Cardiac muscle cell (in vitro differentiated cells and primary cell): Measurements from ENCODE around the gene TMEM132D. TPM values are rescaled to one million over a fixed set of nuclear protein-coding genes. Genes with fewer than 3 reads are reported as not detected.
"Not testable (repeated sequence)": the region's sequence is repeated elsewhere in the genome, so short reads cannot be mapped to it uniquely, and the experiment has no call there.

Source experiments
- DNase-seq, 2 donors: peaks; one replicate each; pipeline versions ENCODE4 v3.0.0 to v3.0.0-alpha.2; 2010 to 2017; ENCODE audit warnings: low read depth in 1 of 2, low spot score in 1 of 2
- H3K27ac ChIP-seq: fragments of 200-600 bp; sonication (generic); 2 replicates; pipeline ENCODE4 v1.5.1; 2016
- H3K27me3 ChIP-seq: fragments of 200-600 bp; sonication (generic); 2 replicates; pipeline ENCODE4 v1.6.0; 2016; ENCODE audit warnings: control low read depth
- H3K36me3 ChIP-seq: fragments of 200-600 bp; sonication (generic); 2 replicates; pipeline ENCODE4 v1.5.1; 2016; ENCODE audit warnings: control low read depth
- H3K4me1 ChIP-seq: fragments of 200-600 bp; sonication (generic); 2 replicates; pipeline ENCODE4 v1.8.1; 2017; ENCODE audit warnings: low read depth, mild to moderate bottlenecking, mixed run types
- H3K4me3 ChIP-seq: fragments of 200-600 bp; sonication (generic); 2 replicates; pipeline ENCODE4 v1.5.1; 2016; ENCODE audit warnings: mild to moderate bottlenecking
- H3K9me3 ChIP-seq: fragments of 200-600 bp; sonication (generic); 2 replicates; pipeline ENCODE4 v1.5.1; 2017; ENCODE audit warnings: low read depth, mild to moderate bottlenecking, control low read depth
- polyA plus RNA-seq: library from polyadenylated mRNA; unstranded; fragments of >200 nt; fragmentation: Nextera tagmentation; extraction: Ambion mirVana; gene quantifications from 2 replicates; pipeline ENCODE4 v1.2.1, GENCODE V29; 2016
- total RNA-seq: library from RNA; depleted of rRNA; stranded (reverse); fragments of >200 nt; gene quantifications from 2 replicates; pipeline ENCODE4 v1.2.3, GENCODE V29; 2016
- TF ChIP-seq, protein P1 (sequence below): IDR thresholded peaks from 2 replicates; pipeline ENCODE4 v1.5.1; 2012; ENCODE audit warnings: low read depth, mild to moderate bottlenecking, low read length

The TMEM132D gene
- total and polyA plus RNA-seq, 2 experiments from 2014 or later, result 0.03 TPM; not detected in 1

GRCh38 chr12:129196927-129197326 is 706.9 kb downstream of the TMEM132D start:
- Histone ChIP-seq H3K27me3 (no peaks in the 10 kb centered on the region), H3K4me1 (no peaks in the 10 kb centered on the region), H3K36me3 (no peaks in the 10 kb centered on the region), H3K27ac (no peak overlapping the region), H3K4me3 (no peak overlapping the region), H3K9me3 (no peaks in the 10 kb centered on the region)
- TF ChIP-seq, protein P1, sequence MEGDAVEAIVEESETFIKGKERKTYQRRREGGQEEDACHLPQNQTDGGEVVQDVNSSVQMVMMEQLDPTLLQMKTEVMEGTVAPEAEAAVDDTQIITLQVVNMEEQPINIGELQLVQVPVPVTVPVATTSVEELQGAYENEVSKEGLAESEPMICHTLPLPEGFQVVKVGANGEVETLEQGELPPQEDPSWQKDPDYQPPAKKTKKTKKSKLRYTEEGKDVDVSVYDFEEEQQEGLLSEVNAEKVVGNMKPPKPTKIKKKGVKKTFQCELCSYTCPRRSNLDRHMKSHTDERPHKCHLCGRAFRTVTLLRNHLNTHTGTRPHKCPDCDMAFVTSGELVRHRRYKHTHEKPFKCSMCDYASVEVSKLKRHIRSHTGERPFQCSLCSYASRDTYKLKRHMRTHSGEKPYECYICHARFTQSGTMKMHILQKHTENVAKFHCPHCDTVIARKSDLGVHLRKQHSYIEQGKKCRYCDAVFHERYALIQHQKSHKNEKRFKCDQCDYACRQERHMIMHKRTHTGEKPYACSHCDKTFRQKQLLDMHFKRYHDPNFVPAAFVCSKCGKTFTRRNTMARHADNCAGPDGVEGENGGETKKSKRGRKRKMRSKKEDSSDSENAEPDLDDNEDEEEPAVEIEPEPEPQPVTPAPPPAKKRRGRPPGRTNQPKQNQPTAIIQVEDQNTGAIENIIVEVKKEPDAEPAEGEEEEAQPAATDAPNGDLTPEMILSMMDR, result no peak
- no peak for DNase-seq

GRCh38 chr12:129195081-129195480 is 708.7 kb downstream of the TMEM132D start:
- Histone ChIP-seq H3K9me3 (no peaks in the 10 kb centered on the region), H3K4me1 (no peaks in the 10 kb centered on the region), H3K27ac (no peak overlapping the region), H3K36me3 (no peaks in the 10 kb centered on the region), H3K4me3 (no peak overlapping the region), H3K27me3 (no peaks in the 10 kb centered on the region)
- no peak for DNase-seq
- TF ChIP-seq, protein P1, result no peak

- no peak for DNase-seq
- Histone ChIP-seq H3K9me3 (no peaks in the 10 kb centered on the region), H3K27ac (no peak overlapping the region), H3K4me3 (no peak overlapping the region), H3K4me1 (no peaks in the 10 kb centered on the region), H3K36me3 (no peaks in the 10 kb centered on the region), H3K27me3 (no peaks in the 10 kb centered on the region)
- TF ChIP-seq, protein P1, result peak; percentile 34
Observed at GRCh38 chr12:129193263-129193871, 710.5 kb downstream of the TMEM132D start.

- DNase-seq, result peak in 1 of 2 donors; percentile 12
Observed at GRCh38 chr12:129190827-129191226, 713.0 kb downstream of the TMEM132D start.

DNA sequence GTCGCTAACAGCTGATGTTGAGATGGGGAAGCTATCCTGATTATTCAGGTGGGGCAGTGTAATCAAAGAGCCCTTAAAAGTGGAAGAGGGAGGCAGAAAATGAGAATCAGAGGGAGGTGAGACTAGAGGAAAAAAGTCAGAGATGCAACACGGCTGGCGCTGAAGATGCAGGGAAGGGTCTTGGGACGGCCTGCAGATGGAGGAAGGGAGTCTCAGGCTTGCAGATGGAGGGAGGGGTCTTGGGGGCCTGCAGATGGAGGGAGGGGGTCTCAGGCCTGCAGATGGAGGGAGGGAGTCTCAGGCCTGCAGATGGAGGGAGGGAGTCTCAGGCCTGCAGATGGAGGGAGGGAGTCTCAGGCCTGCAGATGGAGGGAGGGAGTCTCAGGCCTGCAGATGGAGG is 713.9 kb downstream of the TMEM132D start:
- not testable (repeated sequence) for H3K4me1 ChIP-seq, H3K27ac ChIP-seq, H3K4me3 ChIP-seq, H3K27me3 ChIP-seq, H3K36me3 ChIP-seq, DNase-seq, H3K9me3 ChIP-seq

More at GRCh38 chr12:129190827-129191226, 713.0 kb downstream of the TMEM132D start:
- Histone ChIP-seq H3K4me1 (no peaks in the 10 kb centered on the region), H3K4me3 (no peak overlapping the region), H3K9me3 (no peaks in the 10 kb centered on the region), H3K27me3 (no peaks in the 10 kb centered on the region), H3K36me3 (no peaks in the 10 kb centered on the region), H3K27ac (no peak overlapping the region)
- TF ChIP-seq, protein P1, result no peak

- Histone ChIP-seq H3K4me1 (no peaks in the 10 kb centered on the region), H3K36me3 (no peaks in the 10 kb centered on the region), H3K27me3 (no peaks in the 10 kb centered on the region), H3K27ac (no peak overlapping the region), H3K9me3 (no peaks in the 10 kb centered on the region), H3K4me3 (no peak overlapping the region)
- no peak for DNase-seq
- TF ChIP-seq, protein P1, result no peak
Observed at GRCh38 chr12:129186952-129187351, 716.9 kb downstream of the TMEM132D start.
